PC-3 (cell line): Measurements from ENCODE around the gene PRM1.

Experiments
- CTCF ChIP-seq: fragments of 300-600 bp; sonication (generic); conservative IDR thresholded peaks from 2 replicates; pipeline ENCODE4 v1.5.1; 2017; ENCODE audit warnings: antibody characterized with exemption, low read depth, mild to moderate bottlenecking, low read length
- EZH2 ChIP-seq: fragments of 300-600 bp; sonication (generic); IDR thresholded peaks from one replicate; pipeline ENCODE4 v1.6.1; 2017; ENCODE audit warnings: antibody characterized with exemption, mild to moderate bottlenecking, low read length; ENCODE audit not compliant: unreplicated experiment
- EZH2phosphoT487 ChIP-seq: fragments of 300-600 bp; sonication (generic); IDR thresholded peaks from 2 replicates; pipeline ENCODE4 v1.6.1; 2018; ENCODE audit warnings: mild to moderate bottlenecking, antibody characterized with exemption, low read length, borderline replicate concordance

- TF ChIP-seq EZH2phosphoT487, result no peak
- TF ChIP-seq CTCF, result no peak
- TF ChIP-seq EZH2, result no peak
Measured at GRCh38 chr16:11276896-11277593, 4.1 kb downstream of the PRM1 start.
